Fibroblast of skin of right biceps (primary cell): ENCODE results near the gene GBF1.

Source experiments
- DNase-seq: peaks from one replicate; pipeline ENCODE4 v3.0.0-alpha.2; 2013

The GBF1 gene

DNA sequence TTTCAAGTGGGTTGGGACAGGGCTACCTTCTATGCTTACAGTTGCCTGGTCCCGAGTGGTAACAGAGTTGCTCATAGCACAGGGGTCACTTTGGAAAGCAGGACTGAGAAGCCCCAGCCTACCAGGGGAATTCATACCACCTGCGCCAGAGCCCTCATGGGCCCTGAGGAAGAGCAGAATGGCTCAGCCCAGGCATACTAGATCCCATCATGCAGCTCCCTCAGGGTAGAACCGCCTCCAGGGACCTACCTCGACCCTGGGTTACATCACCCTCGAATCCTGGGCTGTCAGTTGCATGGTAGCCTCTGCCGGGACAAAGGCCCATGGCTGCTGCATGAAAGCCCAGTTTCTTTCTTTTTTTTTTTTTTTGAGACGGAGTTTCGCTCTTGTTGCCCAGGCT lies 184.1 kb downstream of the GBF1 start:
- DNase-seq: no peak

- peak; percentile 48 for DNase-seq
Measured at GRCh38 chr10:102431452-102432124, 186.3 kb downstream of the GBF1 start.
